DND-41 (cell line): ENCODE data around the gene CAMKMT.

ENCODE experiments used
- EZH2 ChIP-seq: IDR thresholded peaks from 3 replicates; pipeline ENCODE4 v1.6.1; 2012; ENCODE audit warnings: borderline replicate concordance, low read depth, mild to moderate bottlenecking, moderate library complexity, low read length, inconsistent platforms; ENCODE audit not compliant: severe bottlenecking
- TF ChIP-seq, protein P1 (sequence below): IDR thresholded peaks from 2 replicates; pipeline ENCODE4 v1.5.1; 2012; ENCODE audit warnings: borderline replicate concordance, low read length, moderate library complexity, mild to moderate bottlenecking; ENCODE audit not compliant: poor library complexity, severe bottlenecking; ENCODE audit errors: extremely low read depth

DNA sequence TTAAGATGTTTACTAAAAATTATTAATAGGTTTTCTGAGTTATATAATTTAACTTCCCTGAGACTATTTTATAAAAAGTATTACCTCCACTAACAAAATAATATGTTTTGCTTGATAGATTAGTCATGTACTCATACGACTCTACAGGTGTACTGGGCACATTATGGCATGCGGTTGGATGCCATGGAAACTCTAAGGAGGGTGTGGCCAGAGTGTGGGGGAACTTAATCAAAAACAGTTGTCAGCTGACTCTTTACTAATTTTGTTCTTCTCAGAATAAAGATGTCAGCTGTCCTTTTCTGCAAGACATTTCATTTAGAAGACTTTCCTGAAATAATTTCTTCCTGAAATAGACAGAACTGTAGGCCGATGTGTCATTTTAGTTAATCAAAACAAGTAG, 351.4 kb downstream of the CAMKMT start:
- TF ChIP-seq, protein P1, sequence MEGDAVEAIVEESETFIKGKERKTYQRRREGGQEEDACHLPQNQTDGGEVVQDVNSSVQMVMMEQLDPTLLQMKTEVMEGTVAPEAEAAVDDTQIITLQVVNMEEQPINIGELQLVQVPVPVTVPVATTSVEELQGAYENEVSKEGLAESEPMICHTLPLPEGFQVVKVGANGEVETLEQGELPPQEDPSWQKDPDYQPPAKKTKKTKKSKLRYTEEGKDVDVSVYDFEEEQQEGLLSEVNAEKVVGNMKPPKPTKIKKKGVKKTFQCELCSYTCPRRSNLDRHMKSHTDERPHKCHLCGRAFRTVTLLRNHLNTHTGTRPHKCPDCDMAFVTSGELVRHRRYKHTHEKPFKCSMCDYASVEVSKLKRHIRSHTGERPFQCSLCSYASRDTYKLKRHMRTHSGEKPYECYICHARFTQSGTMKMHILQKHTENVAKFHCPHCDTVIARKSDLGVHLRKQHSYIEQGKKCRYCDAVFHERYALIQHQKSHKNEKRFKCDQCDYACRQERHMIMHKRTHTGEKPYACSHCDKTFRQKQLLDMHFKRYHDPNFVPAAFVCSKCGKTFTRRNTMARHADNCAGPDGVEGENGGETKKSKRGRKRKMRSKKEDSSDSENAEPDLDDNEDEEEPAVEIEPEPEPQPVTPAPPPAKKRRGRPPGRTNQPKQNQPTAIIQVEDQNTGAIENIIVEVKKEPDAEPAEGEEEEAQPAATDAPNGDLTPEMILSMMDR, result no peak
- no peak for TF ChIP-seq EZH2
